Aorta (tissue), 5 donors: Measurements from ENCODE around the gene DAZAP1. TPM values are rescaled to one million over a fixed set of nuclear protein-coding genes. Genes with fewer than 3 reads are reported as not detected.

Experiments
- ATAC-seq: fragments of 200-7000 bp; cut with Tn5 transposase; one replicate; pipeline ENCODE4 v1.9.1; 2022; ENCODE audit warnings: moderate library complexity; ENCODE audit not compliant: low FRiP score
- DNase-seq, 2 donors: peaks; one replicate each; pipeline ENCODE4 v3.0.0-alpha.2; 2020
- H3K27ac ChIP-seq, 2 donors: one replicate each; pipeline ENCODE4 v1.5.1; 2013; ENCODE audit warnings: low read length in 2 of 2, mild to moderate bottlenecking in 2 of 2, moderate library complexity in 2 of 2, control low read depth in 1 of 2, inconsistent platforms in 1 of 2, low read depth in 1 of 2
- H3K27me3 ChIP-seq, 2 donors: one replicate each; pipeline ENCODE4 v1.6.1; 2013; ENCODE audit warnings: control low read depth in 1 of 2, low read length in 1 of 2, mild to moderate bottlenecking in 1 of 2, moderate library complexity in 1 of 2; ENCODE audit not compliant: insufficient read depth in 2 of 2, control insufficient read depth in 1 of 2
- H3K36me3 ChIP-seq, 2 donors: one replicate each; pipeline ENCODE4 v1.6.1; 2013; ENCODE audit warnings: control low read depth in 1 of 2, low read length in 1 of 2, mild to moderate bottlenecking in 1 of 2; ENCODE audit not compliant: insufficient read depth in 2 of 2, control insufficient read depth in 1 of 2
- H3K4me1 ChIP-seq, 2 donors: one replicate each; pipeline ENCODE4 v1.6.1; 2013; ENCODE audit warnings: low read length in 2 of 2, control low read depth in 1 of 2, mild to moderate bottlenecking in 1 of 2, moderate library complexity in 1 of 2; ENCODE audit not compliant: insufficient read depth in 2 of 2, control insufficient read depth in 1 of 2
- H3K4me3 ChIP-seq, 2 donors: one replicate each; pipeline ENCODE4 v1.5.1; 2013; ENCODE audit warnings: low read length in 2 of 2, control low read depth in 1 of 2, mild to moderate bottlenecking in 1 of 2
- H3K9me3 ChIP-seq: one replicate; pipeline ENCODE4 v1.6.1; 2013; ENCODE audit warnings: mild to moderate bottlenecking, low read length; ENCODE audit not compliant: control insufficient read depth
- WGBS, 2 donors: extraction: QIAGEN DNeasy Blood & Tissue Kit; methylation state at CpG; one replicate each; pipeline ENCODE4 v1.1.7; 2013; 5-methylcytosine and 5-hydroxymethylcytosine counted together
- intact Hi-C, 2 donors: fragments of 100-400 bp; cut with DNase I; formaldehyde crosslinking; loops; one replicate each; pipeline versions ENCODE4 v1.14.2 to v1.15.0; 2022
- polyA plus RNA-seq, 2 donors: library from polyadenylated mRNA; stranded (reverse); fragments of 200-250 nt; gene quantifications; one replicate each; pipeline ENCODE4 v1.2.3, GENCODE V29; 2013
- total RNA-seq, 2 donors: library from RNA; stranded (reverse); fragmentation: NEBNext Ultra II Directional; extraction: Animal tissue kit (Norgen Biotek cat#: 25700); gene quantifications; one replicate each; pipeline ENCODE4 v1.2.1, GENCODE V29; 2021
- donor health status: healthy with polysubstance abuse.
- donor health status: Bipolar disorder and iron deficiency.
- donor health status: DM: no; HTN: no; CAD: no.
- donor health status: DM: no; HTN: no; CAD: no.
- donor health status: DM: yes; HTN: yes; CAD: no.

Gene DAZAP1
- total and polyA plus RNA-seq, 4 donors, result 44.8 to 79.0 (median 76.5) TPM

DNA sequence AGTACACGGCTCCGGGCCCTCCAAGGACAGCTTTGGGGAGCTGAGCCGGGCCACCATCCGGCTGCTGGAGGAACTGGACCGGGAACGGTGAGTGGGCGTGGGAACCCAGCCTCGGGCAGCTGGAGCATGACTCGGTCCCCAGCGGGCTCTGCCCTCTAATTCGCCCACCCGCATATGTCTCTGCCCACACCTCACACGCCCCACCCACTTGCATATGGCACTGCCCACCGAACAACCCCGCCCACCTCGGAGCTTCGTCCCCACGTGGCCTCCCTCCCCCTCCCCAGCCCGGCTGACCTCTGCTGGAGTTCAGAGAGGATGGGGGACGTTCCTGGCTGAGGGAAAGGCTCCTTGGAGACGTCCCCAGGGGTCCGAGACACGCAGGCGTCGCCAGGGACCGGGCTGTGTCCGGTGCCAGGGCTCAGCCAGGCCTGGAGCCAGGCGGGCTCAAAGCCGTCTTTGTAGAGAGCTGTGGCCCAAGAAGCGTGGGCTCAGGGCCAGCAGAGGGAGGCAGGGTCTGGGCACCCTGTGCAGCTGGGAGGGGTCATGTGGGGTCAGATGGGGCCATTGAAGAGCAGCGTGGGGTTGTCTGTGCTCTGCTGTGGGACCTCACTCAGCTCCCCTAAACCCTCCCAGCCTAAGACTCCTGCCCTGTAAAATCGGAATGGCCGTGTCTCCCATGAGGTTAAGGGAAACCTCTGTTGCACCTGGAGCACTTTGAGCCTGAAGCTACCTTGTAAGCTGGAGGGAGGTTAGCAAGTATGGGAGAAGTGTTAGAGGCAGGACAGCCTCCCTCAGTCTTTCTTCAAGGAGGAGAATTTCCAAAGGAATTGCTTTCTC lies 46.4 kb downstream of the DAZAP1 start:
- H3K4me3 ChIP-seq, result no peak overlapping the region
- ATAC-seq (peak; percentile 19), DNase-seq (no peak)
- H3K36me3 ChIP-seq, result no peaks in the 10 kb centered on the region
- H3K27me3 ChIP-seq, result no peaks in the 10 kb centered on the region
- H3K9me3 ChIP-seq, result no peaks in the 10 kb centered on the region
- 3 to 4% methylated on average over 30 to 33 of the region's 33 CpGs for WGBS, 2 donors
- no peak overlapping the region for H3K27ac ChIP-seq
- H3K4me1 ChIP-seq, result no peaks in the 10 kb centered on the region
- intact Hi-C loops, result no loop called here

DNA sequence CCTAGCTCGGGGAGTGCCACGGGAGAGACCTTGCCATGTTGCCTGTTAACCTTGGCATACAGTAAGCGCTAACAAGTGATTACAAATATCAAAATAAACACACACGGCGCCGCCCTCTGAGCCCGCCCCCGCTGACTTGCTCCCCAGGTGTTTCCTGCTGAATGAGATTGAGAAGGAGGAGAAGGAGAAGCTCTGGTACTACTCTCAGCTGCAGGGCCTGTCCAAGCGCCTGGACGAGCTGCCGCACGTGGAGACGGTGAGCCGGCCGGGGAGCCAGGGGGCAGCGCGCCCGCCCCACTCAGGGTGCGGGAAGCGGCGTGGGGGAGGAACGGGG lies 47.6 kb downstream of the DAZAP1 start:
- no peaks in the 10 kb centered on the region for H3K36me3 ChIP-seq
- intact Hi-C loops, result no loop called here
- no peak for DNase-seq
- H3K4me3 ChIP-seq, result no peak overlapping the region
- WGBS, 2 donors, result 2 to 4% methylated on average over 17 to 22 of the region's 22 CpGs
- H3K27me3 ChIP-seq, result no peaks in the 10 kb centered on the region
- no peak overlapping the region for H3K27ac ChIP-seq
- H3K9me3 ChIP-seq, result no peaks in the 10 kb centered on the region
- no peak for ATAC-seq
- H3K4me1 ChIP-seq, result no peaks in the 10 kb centered on the region

DNA sequence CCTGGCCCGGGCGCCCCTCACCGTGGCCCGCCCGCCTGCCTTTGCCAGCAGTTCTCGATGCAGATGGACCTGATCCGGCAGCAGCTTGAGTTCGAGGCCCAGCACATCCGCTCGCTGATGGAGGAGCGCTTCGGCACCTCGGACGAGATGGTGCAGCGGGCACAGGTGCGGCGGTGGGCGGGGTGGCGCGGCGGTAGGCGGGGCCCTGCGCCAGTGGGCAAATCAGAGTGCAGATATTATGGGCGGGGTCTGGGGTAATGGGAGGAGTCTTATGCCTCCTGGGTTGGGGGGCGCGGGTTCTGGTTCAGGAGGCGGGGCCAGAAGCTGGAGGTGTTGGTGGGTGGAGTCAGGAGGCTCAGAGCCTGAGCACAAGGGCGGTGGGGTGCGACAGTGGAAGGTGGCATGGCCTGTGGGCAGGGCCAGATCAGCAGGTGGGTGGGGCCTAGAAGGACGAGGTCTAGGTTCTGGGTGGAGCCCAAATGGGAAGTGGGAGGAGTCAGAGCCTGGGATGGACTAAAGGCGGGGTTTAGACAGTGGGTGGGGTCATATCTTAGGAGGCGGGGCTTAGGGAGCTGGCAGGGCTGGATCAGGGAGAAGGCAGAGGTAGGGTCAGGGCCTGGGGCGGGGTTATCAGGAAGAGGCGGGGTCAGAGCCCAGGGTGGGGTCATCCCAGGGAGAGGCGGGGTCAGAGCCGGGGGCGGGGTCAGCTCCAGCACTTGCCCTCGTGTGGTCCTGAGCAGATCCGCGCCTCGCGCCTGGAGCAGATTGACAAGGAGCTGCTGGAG lies 48.1 kb downstream of the DAZAP1 start:
- H3K4me1 ChIP-seq, result no peaks in the 10 kb centered on the region
- intact Hi-C loops, result no loop called here
- DNase-seq, result no peak

DNA sequence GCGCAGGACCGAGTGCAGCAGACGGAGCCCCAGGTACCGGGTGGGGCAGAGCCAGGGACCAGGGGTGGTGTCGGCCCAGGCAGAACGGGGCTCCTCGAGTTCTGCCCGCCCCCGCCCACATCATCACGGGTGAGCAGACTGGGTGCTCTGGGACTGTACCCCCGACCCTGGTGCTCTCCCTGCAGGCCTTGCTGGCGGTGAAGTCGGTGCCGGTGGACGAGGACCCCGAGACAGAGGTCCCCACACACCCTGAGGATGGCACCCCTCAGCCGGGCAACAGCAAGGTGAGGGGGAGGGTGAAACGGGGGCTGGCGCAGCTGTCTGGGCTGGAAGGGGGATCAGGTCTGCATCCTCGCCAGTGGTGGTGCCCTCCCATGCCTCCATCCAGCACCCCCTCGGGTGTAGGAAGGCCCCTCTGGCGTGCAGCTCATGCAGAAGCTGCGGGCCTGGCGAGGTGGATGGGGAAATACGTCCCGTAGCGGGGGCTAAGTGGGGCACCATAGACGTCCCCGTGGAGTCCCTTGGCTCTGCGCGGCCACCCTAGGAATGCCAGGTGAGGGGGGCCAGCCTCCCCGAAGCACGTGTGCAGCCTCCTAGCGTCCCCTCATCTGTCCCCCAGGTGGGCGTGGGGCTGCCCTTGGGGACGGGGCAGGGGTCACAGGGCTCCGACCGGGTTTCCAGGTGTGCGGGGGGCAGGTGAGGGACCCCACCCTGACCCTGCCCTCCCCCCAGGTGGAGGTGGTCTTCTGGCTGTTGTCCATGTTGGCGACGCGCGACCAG lies 48.9 kb downstream of the DAZAP1 start:
- Histone ChIP-seq H3K4me1 (no peaks in the 10 kb centered on the region), H3K27ac (no peak overlapping the region), H3K27me3 (no peaks in the 10 kb centered on the region), H3K4me3 (no peak overlapping the region), H3K9me3 (no peaks in the 10 kb centered on the region), H3K36me3 (no peaks in the 10 kb centered on the region)
- intact Hi-C loops, result no loop called here
- DNase-seq (no peak), ATAC-seq (no peak)
- WGBS, 2 donors, result 22 to 29% methylated on average over 43 of the region's 43 CpGs

More for the DNA sequence above, 48.1 kb downstream of the DAZAP1 start:
- H3K27me3 ChIP-seq, result no peaks in the 10 kb centered on the region
- no peak overlapping the region for H3K4me3 ChIP-seq
- no peaks in the 10 kb centered on the region for H3K36me3 ChIP-seq
- ATAC-seq, result peak; percentile 19
- H3K27ac ChIP-seq, result no peak overlapping the region
- H3K9me3 ChIP-seq, result no peaks in the 10 kb centered on the region
- 6 to 7% methylated on average over 39 to 42 of the region's 42 CpGs for WGBS, 2 donors

DNA sequence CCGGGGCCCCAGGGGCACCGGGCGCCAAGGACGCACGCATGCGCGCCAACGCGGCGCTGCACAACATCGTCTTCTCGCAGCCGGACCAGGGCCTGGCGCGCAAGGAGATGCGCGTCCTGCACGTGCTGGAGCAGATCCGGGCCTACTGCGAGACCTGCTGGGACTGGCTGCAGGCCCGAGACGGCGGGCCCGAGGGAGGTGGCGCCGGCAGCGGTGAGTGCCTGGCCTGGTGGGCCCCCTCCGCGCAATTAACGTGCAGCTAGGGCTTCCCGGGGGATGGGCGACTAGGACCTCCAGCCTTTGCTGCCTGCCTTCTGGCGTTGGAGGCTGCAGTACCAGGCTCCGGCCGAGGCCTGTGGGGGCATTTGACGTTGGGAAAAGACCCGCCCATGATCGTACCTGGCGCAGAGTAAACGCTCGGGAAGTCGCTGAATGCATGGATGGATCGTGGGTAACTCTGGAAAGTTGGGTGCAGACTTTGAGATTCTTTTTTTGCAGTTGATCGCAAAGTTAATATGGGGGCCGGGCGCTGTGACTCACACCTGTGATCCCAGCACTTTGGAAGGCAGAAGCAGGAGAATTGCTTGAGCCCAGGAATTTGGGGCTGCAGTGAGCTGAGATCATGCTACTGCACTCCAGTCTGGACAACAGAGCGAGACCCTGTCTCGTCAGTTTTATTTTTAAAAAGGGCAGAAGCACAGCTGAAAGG lies 49.8 kb downstream of the DAZAP1 start:
- Histone ChIP-seq H3K36me3 (no peaks in the 10 kb centered on the region), H3K9me3 (no peaks in the 10 kb centered on the region), H3K4me3 (no peak overlapping the region), H3K27ac (no peak overlapping the region), H3K4me1 (no peaks in the 10 kb centered on the region), H3K27me3 (no peaks in the 10 kb centered on the region)
- DNase-seq (no peak), ATAC-seq (no peak)
- intact Hi-C loops, result no loop called here
- WGBS, 2 donors, result 13% methylated on average over 48 of the region's 48 CpGs

DNA sequence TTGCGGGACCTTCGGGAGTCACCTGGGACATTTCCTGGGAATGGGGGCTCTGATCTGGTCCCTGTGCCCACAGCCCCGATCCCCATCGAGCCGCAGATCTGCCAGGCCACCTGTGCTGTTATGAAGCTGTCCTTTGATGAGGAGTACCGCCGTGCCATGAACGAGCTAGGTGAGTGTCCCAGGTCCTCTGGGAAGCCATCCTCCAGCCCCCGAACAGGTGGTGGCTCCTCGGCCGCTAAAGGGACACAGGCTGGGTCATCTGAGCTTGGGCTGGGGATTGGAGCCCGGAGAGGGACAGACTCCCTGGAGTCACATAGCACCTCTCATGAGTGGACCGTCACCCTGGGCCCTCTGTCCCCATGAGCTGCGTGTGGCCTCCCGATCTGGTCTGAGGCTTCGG lies 50.5 kb downstream of the DAZAP1 start:
- intact Hi-C loops, result no loop called here
- Histone ChIP-seq H3K9me3 (no peaks in the 10 kb centered on the region), H3K27me3 (no peaks in the 10 kb centered on the region), H3K4me1 (no peaks in the 10 kb centered on the region), H3K4me3 (no peak overlapping the region), H3K36me3 (no peaks in the 10 kb centered on the region), H3K27ac (no peak overlapping the region)
- DNase-seq (no peak), ATAC-seq (no peak)
- WGBS, 2 donors, result 86 to 92% methylated on average over 16 of the region's 16 CpGs

DNA sequence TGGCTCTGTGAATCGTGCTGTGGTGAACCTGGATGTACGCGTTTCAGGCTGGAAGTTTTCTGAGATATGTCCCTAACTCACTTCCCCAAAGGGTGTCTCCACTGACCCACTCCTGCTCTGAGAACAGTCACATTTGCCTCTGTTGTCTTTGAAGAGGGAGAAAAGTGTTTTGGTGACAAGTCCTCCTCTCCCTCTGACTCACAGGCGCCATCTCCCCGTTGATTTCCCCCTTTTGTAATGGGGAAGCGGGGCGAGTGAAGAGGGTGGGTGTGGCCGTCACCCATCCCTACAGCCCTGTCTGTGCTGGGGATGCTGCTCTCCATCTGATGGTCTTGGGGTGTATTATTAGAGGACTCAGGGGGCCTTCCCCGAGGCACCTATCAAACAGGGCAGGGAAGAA lies 52.1 kb downstream of the DAZAP1 start:
- Histone ChIP-seq H3K9me3 (no peaks in the 10 kb centered on the region), H3K4me3 (no peak overlapping the region), H3K27ac (no peak overlapping the region), H3K36me3 (no peaks in the 10 kb centered on the region), H3K27me3 (no peaks in the 10 kb centered on the region), H3K4me1 (no peaks in the 10 kb centered on the region)
- 83 to 85% methylated on average over 9 of the region's 9 CpGs for WGBS, 2 donors
- intact Hi-C loops, result no loop called here
- ATAC-seq (no peak), DNase-seq (no peak)
